ENCODE measurements around the gene GNE. TPM values are rescaled to one million over a fixed set of nuclear protein-coding genes. Genes with fewer than 3 reads are reported as not detected.

Gene GNE
- total RNA-seq, 6 donors from 2014 or later, result 9.0 to 23.6 (median 13.4) TPM

DNA sequence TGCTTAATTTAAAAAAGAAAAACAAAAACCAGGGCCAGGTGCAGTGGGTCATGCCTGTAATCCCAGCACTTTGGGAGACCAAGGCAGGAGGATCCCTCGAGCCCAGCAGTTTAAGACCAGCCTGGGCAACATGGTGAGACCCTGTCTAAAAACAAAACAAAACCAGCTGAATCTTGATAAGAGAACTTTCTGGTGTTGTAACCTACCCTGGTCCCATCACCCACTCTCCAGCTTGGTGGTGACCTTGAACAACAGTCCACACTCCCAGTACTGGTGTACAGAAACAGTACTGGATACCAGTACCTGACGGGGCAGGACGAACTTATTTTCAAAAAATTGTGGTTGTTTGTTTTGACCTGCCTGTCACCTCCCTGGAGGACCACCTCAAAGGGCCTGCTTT is 36.6 kb downstream of the GNE start:
- Histone ChIP-seq H3K27me3 (no peaks in the 10 kb centered on the region), H3K9me3 (peaks cover 0 to 4% (median 0%) of the 10 kb centered on the region in 4 donors), H3K4me1 (no peaks in the 10 kb centered on the region), H3K36me3 (peaks cover 14 to 93% (median 69%) of the 10 kb centered on the region in 4 donors), H3K27ac (no peak overlapping the region), H3K4me3 (no peak overlapping the region)
- ATAC-seq (ENCODE audit: low FRiP score in 2 of 2), result no peak
- DNase-seq, result no peak
- TF ChIP-seq POLR2AphosphoS5 (IDR thresholded peaks at IDR 0.05) (no peak), POLR2A (IDR thresholded peaks at IDR 0.05) (no peak), EP300 (IDR thresholded peaks at IDR 0.05) (no peak)
- TF ChIP-seq, protein P1, sequence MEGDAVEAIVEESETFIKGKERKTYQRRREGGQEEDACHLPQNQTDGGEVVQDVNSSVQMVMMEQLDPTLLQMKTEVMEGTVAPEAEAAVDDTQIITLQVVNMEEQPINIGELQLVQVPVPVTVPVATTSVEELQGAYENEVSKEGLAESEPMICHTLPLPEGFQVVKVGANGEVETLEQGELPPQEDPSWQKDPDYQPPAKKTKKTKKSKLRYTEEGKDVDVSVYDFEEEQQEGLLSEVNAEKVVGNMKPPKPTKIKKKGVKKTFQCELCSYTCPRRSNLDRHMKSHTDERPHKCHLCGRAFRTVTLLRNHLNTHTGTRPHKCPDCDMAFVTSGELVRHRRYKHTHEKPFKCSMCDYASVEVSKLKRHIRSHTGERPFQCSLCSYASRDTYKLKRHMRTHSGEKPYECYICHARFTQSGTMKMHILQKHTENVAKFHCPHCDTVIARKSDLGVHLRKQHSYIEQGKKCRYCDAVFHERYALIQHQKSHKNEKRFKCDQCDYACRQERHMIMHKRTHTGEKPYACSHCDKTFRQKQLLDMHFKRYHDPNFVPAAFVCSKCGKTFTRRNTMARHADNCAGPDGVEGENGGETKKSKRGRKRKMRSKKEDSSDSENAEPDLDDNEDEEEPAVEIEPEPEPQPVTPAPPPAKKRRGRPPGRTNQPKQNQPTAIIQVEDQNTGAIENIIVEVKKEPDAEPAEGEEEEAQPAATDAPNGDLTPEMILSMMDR (IDR thresholded peaks at IDR 0.05), result no peak
- 94 to 98% methylated on average over 3 of the region's 3 CpGs for WGBS, 2 donors

DNA sequence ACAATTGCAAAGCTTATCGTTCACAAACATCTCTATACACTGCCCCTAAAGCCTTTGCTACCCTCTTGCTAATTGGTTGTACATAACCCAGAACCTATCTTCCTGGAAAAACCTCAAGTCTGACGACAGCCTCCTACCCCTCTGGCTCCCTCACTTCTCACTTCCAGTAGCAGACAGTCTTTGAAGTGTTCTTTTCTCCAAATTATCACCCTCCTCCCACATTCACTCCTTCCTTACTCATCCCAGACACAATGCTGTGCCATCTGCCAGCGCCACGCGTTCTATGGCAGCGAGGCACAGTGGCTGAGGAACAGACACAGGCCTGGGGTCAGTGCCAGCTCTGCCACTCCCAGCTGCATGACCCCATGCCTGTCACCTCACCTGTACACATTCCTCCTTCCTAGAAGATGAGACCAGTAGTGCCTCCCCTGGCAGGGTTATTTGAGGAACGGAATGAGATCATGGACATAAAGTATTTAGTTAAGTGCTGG is 39.8 kb downstream of the GNE start:
- Histone ChIP-seq H3K27ac (no peak overlapping the region), H3K4me1 (peaks cover 0 to 11% (median 2%) of the 10 kb centered on the region in 4 donors)

DNA sequence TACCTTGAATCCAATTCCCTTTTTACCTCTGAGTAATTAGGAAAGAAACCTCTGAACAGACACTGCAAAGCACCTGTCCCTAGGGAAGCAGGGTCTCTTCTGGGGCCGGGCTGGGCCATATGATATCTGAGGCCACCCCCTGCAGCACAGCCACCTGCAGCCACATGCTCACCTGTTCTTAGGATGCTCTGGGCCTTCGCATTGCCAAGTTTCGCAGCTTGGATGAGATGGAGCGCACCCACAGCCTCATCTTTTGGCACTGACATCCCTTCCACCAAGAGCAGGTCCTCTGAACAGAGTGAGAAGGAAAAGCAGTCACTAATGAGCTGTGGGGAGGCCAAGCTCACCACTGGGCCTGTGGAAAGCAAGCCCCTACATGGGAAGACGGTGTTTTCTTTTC is 40.2 kb downstream of the GNE start:
- ATAC-seq (ENCODE audit: low FRiP score in 2 of 2) (no peak), DNase-seq (no peak)
- H3K4me3 ChIP-seq, result no peak overlapping the region
- WGBS, 2 donors, result 92 to 95% methylated on average over 5 of the region's 5 CpGs
- peaks cover 8 to 78% (median 55%) of the 10 kb centered on the region in 4 donors for H3K36me3 ChIP-seq
- H3K27ac ChIP-seq, result no peak overlapping the region
- no peak for TF ChIP-seq POLR2A (IDR thresholded peaks at IDR 0.05)
- no peak for TF ChIP-seq EP300 (IDR thresholded peaks at IDR 0.05)
- TF ChIP-seq, protein P1 (IDR thresholded peaks at IDR 0.05), result no peak
- peaks cover 0 to 4% (median 0%) of the 10 kb centered on the region in 4 donors for H3K9me3 ChIP-seq
- no peaks in the 10 kb centered on the region for H3K27me3 ChIP-seq
- H3K4me1 ChIP-seq, result peaks cover 0 to 11% (median 2%) of the 10 kb centered on the region in 4 donors

More for the DNA sequence above, 39.8 kb downstream of the GNE start:
- ATAC-seq (ENCODE audit: low FRiP score in 2 of 2), result no peak
- peaks cover 0 to 4% (median 0%) of the 10 kb centered on the region in 4 donors for H3K9me3 ChIP-seq
- 88 to 90% methylated on average over 7 of the region's 7 CpGs for WGBS, 2 donors
- TF ChIP-seq, protein P1 (IDR thresholded peaks at IDR 0.05), result no peak
- TF ChIP-seq POLR2A (IDR thresholded peaks at IDR 0.05) (no peak), EP300 (IDR thresholded peaks at IDR 0.05) (no peak), POLR2AphosphoS5 (IDR thresholded peaks at IDR 0.05) (no peak)
- H3K36me3 ChIP-seq, result peaks cover 11 to 78% (median 59%) of the 10 kb centered on the region in 4 donors
- no peak overlapping the region for H3K4me3 ChIP-seq
- DNase-seq, result no peak
- H3K27me3 ChIP-seq, result no peaks in the 10 kb centered on the region

DNA sequence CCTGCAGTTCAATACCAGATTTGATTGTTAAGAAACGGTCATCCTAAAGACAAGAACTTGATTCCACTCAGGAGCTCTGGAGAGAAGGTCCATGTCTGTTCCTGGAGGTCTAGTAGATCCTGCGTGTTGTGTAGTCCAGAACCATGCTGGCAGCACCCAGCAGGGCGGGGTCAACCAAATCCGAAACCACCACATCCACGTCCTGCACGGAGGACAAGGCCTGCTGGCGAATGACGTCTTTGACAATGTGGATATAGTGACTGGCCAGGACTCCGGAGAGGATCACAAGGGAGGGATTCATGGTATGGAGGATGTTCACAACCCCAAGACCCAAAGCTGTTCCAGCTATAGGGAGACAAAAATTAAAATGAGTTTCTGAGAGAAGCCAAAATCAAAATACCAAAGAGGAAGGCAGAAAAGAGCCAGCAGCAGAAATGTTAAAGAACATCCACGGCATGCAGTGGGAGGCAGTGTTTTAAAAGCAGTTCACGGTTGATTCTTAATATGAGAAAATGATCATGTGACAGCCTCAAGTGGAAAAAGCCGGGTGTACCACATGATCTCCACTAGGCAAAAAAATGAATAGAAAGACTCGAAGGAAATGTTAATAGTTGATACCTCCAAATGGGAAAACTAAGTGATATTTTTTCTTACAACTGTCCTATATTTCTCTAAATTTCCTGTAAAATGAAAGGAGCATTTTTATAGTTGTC is 40.8 kb downstream of the GNE start:
- no peaks in the 10 kb centered on the region for H3K27me3 ChIP-seq
- no peak overlapping the region for H3K4me3 ChIP-seq
- no peak overlapping the region for H3K27ac ChIP-seq
- H3K36me3 ChIP-seq, result peaks cover 9 to 78% (median 54%) of the 10 kb centered on the region in 4 donors
- ATAC-seq (ENCODE audit: low FRiP score in 2 of 2), result no peak
- WGBS, 2 donors, result 58 to 74% methylated on average over 13 of the region's 13 CpGs
- TF ChIP-seq, protein P1 (IDR thresholded peaks at IDR 0.05), result no peak
- TF ChIP-seq EP300 (IDR thresholded peaks at IDR 0.05) (no peak), POLR2AphosphoS5 (IDR thresholded peaks at IDR 0.05) (no peak), POLR2A (IDR thresholded peaks at IDR 0.05) (no peak)
- no peak for DNase-seq
- H3K4me1 ChIP-seq, result peaks cover 0 to 11% (median 2%) of the 10 kb centered on the region in 4 donors
- H3K9me3 ChIP-seq, result peaks cover 0 to under 1% (median 0%) of the 10 kb centered on the region in 4 donors
